IPS-NIHi11 (cell line): ENCODE results near the gene KPNB1.

ENCODE experiments used
- DNase-seq: peaks from one replicate; pipeline ENCODE4 v3.0.0; 2012; ENCODE audit warnings: mixed read lengths, low spot score

KPNB1 gene

GRCh38 chr17:47728214-47728877 lies 78.6 kb downstream of the KPNB1 start:
- no peak for DNase-seq

- DNase-seq: no peak
Observed at GRCh38 chr17:47729476-47729875, 79.8 kb downstream of the KPNB1 start.

DNA sequence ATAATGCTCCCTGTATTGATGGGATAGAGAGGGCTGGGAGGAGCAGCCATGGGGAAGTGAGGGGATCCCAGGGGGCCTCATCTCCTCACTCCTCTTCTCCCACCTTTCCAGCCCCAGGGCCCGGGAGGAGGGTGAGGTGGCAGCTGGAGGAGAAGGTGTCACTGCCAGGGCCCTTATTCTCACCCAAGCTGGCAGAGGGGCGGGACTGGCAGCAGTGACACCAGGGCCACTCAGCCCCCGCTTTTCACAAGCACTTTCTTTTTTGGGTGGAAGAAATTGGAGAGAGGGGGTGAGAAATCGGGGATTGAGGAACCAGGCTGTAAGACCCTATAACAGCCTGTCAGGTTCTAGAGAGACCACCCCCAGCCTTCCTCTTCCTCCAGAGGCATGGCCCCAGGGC lies 81.0 kb downstream of the KPNB1 start:
- DNase-seq: no peak

- no peak for DNase-seq
Observed at GRCh38 chr17:47731396-47731795, 81.7 kb downstream of the KPNB1 start.

GRCh38 chr17:47732399-47733046 lies 82.8 kb downstream of the KPNB1 start:
- DNase-seq: no peak

GRCh38 chr17:47733047-47733673 lies 83.4 kb downstream of the KPNB1 start, which contains the start of gene TBX21:
Gene TBX21 (plus strand): TSS chr17:47733236. CDS start chr17:47733455, 219 bp downstream.
- peak; percentile 84 for DNase-seq

GRCh38 chr17:47733674-47734410 lies 84.1 kb downstream of the KPNB1 start:
- DNase-seq: peak; percentile 45

- DNase-seq: no peak
Observed at GRCh38 chr17:47735139-47735464, 85.4 kb downstream of the KPNB1 start.
